T follicular helper cell (primary cell): Measurements from ENCODE around the gene DLX4.

ENCODE experiments used
- DNase-seq: peaks from one replicate; pipeline ENCODE4 v3.0.0-alpha.2; 2020; ENCODE audit warnings: low read depth
- total RNA-seq, 2 experiments: gene quantifications; one replicate each; lab custom pipeline; 2026; lab: John Stamatoyannopoulos, UW

Gene DLX4, protein sequence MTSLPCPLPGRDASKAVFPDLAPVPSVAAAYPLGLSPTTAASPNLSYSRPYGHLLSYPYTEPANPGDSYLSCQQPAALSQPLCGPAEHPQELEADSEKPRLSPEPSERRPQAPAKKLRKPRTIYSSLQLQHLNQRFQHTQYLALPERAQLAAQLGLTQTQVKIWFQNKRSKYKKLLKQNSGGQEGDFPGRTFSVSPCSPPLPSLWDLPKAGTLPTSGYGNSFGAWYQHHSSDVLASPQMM
- total RNA-seq = 0.12 to 0.35 reads per million in 2 experiments

DNA sequence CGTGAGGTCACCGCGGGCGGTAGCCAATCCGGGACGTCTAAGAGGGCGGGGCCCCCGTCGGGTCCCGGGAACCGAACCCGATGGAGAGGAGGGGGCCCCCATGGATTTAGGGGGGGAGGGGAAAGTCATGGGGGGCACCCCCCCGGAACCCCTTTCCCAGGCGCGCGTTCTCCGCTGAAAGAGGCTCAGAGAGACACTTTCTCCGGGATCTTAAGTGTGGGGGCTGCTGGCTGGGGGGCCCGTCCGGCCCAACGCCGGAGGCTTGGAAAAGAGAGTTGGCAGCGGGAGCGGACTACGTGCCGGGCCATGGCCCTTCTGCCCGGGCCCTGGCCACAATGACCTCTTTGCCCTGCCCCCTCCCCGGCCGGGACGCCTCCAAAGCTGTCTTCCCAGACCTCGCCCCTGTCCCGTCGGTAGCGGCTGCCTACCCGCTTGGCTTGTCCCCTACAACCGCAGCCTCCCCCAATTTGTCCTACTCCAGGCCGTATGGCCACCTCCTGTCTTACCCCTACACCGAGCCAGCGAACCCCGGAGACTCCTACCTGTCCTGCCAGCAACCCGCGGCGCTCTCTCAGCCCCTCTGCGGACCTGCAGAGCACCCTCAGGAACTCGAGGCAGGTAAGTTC, at the start of gene DLX4:
TSS of gene DLX4 (plus strand) at position 57 of the 626 bp plus-strand sequence. CDS start at position 336, 279 bp downstream.
- no peak for DNase-seq

DNA sequence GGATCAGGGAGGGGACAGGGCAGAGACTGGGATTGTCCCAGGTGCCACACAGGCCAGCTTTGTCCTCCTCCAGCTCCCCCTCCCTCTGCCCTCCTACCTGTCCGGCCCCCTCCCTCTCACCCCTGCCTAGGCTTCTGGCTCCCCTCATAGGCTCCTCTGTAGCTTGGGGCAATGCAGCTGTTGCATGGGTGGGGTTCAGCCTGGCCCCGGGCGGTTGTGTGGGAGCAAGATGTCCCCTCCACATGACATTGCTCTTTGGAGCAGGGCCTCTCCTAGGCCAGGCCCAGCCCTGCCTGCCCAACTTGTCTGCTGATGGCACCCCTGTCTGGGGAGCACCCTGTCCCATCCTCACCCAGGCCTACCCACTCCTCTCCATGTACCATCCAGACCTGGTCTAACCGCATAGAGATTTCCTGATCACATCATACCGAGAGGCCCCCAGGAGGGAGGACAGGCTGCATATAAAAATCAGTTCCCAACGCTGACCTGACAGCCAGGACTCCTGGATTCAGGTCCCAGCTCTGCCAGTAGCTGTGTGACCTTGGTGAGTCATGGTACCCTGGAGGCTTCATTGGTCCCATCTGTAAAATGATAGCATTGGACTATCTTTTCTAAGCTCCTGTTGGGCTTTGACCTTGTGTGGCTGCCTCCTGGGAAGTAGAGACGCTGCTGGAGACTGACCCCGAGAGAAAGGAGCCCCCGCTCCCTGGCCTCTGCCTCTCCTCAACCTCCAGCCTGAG, 48.8 kb upstream of the DLX4 start:
- no peak for DNase-seq

DNA sequence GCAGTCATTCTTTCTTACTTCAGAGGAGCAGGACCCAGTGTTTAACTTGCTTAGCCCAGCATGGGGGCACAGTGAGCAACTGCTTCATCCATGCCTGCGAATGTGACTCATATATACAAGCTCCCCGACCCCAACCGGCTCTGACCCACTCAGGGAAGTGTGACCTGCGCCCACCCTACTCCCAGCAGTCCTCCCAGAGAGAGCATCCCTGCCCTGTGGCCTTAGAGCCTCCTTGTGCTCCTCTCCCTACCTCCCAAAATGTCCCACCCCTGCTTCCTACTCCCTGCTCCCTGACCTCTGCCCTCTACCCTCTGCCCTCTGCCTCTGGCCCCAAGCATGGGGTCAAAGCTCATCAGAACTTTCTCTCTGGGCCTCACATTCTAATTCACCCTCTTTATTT, 46.9 kb upstream of the DLX4 start:
- DNase-seq = no peak

GRCh38 chr17:49924116-49924515, 44.9 kb upstream of the DLX4 start:
- no peak for DNase-seq

- DNase-seq = no peak
These were observed 44.4 kb upstream of the DLX4 start for GRCh38 chr17:49924589-49924988.

GRCh38 chr17:49925921-49926320, 43.1 kb upstream of the DLX4 start:
- DNase-seq = no peak

DNA sequence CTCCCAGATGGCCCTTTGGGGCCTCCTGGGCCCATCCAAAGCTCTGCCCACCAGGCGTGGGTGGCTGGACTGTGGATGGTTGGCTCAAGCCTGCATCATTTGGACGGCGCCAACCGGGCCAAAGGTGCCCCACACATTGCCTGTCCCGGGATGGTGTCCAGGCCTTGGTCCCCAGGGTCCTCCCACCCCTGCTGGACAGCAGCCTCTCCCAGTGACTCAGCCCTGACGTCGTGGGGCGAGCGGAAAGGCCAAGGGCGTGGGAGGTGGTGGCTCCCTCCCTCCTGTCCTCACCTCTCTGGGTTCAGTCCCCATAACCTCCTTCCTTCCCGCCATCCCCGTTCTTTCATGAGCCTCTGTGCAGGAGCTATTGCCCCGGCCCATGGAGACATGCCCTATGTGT, 42.1 kb upstream of the DLX4 start:
- no peak for DNase-seq

- no peak for DNase-seq
These were observed 40.7 kb upstream of the DLX4 start for GRCh38 chr17:49928126-49928800.

- no peak for DNase-seq
These were observed 40.0 kb upstream of the DLX4 start for GRCh38 chr17:49928837-49929475.

- DNase-seq = no peak
These were observed 38.1 kb upstream of the DLX4 start for GRCh38 chr17:49930880-49931279.

- DNase-seq = no peak
These were observed 37.4 kb upstream of the DLX4 start for GRCh38 chr17:49931416-49932137.

- DNase-seq = no peak
These were observed 36.8 kb upstream of the DLX4 start for GRCh38 chr17:49932138-49932723.

- DNase-seq = no peak
These were observed 36.1 kb upstream of the DLX4 start for GRCh38 chr17:49932901-49933300.

- no peak for DNase-seq
These were observed 33.3 kb upstream of the DLX4 start for GRCh38 chr17:49935526-49936210.

DNA sequence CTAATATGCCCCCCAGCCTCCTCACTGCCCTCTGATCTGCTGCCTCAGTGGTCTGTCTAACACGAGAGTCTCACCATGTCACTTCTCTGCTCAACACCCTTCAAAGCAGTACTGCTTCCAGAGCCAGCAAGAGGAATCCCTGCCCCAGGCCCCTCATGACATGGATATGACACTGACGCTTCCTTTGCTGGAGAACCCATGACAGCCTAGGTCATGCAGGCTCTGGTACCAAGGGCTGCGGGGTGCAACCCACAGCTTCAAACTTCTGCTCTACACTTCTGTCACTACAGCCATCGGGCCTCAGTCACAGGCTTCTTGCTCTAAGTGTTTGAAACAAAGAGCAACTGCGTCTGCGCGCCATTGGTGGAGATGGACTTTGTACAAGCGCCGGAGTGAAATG, 32.6 kb upstream of the DLX4 start:
- DNase-seq = no peak

DNA sequence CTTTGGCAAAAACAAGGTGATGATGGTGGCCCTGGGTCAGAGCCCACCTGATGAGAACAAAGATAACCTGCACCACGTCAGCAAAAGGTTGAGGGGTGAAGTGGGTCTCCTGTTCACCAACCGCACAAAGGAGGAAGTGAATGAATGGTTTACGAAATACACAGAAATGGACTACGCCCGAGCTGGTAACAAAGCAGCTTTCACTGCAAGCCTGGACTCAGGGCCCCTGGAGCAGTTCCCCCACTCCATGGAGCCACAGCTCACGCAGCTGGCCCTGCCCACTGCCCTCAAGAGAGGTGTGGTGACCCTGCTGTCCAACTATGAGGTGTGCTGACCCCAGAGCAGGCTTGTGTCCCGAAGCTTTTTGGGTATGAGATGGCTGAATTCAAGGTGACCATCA, 29.7 kb upstream of the DLX4 start:
- DNase-seq = no peak

DNA sequence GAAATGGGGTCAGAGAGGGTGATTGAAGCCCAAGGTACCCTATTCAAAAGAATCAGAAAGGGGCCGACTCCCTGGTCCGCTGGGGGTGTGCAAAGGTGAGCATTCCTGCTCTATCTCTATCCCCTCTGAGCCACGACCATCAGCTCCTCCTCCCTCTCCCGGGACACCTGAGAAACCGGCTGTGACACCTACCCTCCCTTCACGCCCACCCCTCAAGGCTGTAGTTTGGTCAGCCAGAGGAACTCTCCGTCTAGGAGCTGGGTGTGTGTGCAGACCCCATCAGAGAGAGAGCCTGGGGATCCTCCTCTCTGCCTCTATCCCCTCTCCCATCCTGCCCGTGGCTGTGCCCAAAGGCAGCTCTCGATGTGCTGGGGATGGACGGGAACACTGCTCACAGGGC, 27.6 kb upstream of the DLX4 start:
- no peak for DNase-seq

GRCh38 chr17:49942947-49943346, 26.0 kb upstream of the DLX4 start:
- DNase-seq = no peak

GRCh38 chr17:49944273-49944870, 24.6 kb upstream of the DLX4 start:
- DNase-seq = no peak

DNA sequence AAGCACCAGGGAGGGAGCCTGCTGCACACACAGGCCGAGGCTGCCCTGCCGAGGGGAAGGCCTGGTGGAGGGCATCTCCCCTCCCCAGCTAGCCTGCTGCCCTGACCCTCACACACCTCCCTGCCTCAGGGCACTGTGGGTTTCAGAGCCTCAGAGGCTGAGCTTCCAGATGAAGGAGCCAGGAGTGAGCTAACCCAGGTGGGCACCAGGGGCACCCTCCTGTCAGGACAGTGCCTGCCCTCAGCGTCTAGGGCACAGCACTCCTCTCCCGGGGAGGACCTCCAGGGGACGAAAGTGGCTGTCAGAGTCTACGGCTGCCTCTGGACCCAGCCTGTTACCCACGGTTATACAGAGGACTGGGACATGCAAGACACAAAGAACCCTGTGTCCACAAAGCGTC, 22.8 kb upstream of the DLX4 start:
- no peak for DNase-seq
